ENCODE measurements around the gene KRTAP12-1. TPM values are rescaled to one million over a fixed set of nuclear protein-coding genes. Genes with fewer than 3 reads are reported as not detected.

KRTAP12-1 gene
- polyA plus RNA-seq, 3 donors: not detected

GRCh38 chr21:44714905-44715304 lies 32.9 kb upstream of the KRTAP12-1 start:
- 29% methylated on average over 3 of the region's 8 CpGs for WGBS (ENCODE audit: insufficient coverage)
- H3K9me3 Mint-ChIP-seq: peaks cover 0 to 13% (median 7%) of the 10 kb centered on the region in 7 donors
- Histone ChIP-seq H2AFZ (ENCODE audit: insufficient read depth, low read depth, low read length, poor library complexity, severe bottlenecking) (no peak overlapping the region), H3K4me1 (ENCODE audit: control insufficient read depth in 1 of 2, insufficient read depth in 2 of 2, low read length in 2 of 2) (no peaks in the 10 kb centered on the region), H3K27me3 (ENCODE audit: control insufficient read depth in 2 of 2, insufficient read depth in 2 of 2, low read length in 2 of 2) (peaks cover 51 to 89% of the 10 kb centered on the region in 2 donors), H3K9ac (ENCODE audit: insufficient read depth, low read length, poor library complexity, severe bottlenecking) (no peak overlapping the region), H3K9me3 (replicated peaks in 1 of 2; ENCODE audit: control insufficient read depth in 1 of 2, insufficient read depth in 1 of 2, low read length in 2 of 2) (peaks cover 0 to 31% of the 10 kb centered on the region in 2 donors), H3K79me2 (ENCODE audit: insufficient read depth, low read length) (no peaks in the 10 kb centered on the region), H3K36me3 (replicated peaks in 1 of 2; ENCODE audit: control insufficient read depth in 1 of 2, insufficient read depth in 2 of 2, low read length in 2 of 2) (no peaks in the 10 kb centered on the region), H4K20me1 (ENCODE audit: insufficient read depth, low read length) (no peaks in the 10 kb centered on the region), H3K27ac (ENCODE audit: low read depth in 1 of 2, low read length in 2 of 2) (no peak overlapping the region), H3K4me3 (replicated peaks in 1 of 3; ENCODE audit: low read depth in 2 of 3, low read length in 3 of 3) (no peak overlapping the region), H3K4me2 (replicated peaks; ENCODE audit: extremely low read depth, low read length, poor library complexity, severe bottlenecking) (no peak overlapping the region)
- DNase-seq: no peak
- TF ChIP-seq CTCF (IDR thresholded peaks at IDR 0.05): no peak
- peaks cover 75 to 87% (median 77%) of the 10 kb centered on the region in 3 donors for H3K27me3 Mint-ChIP-seq (ENCODE audit: low read depth in 3 of 3)
- H3K27ac Mint-ChIP-seq: peak overlapping the region in 1 of 7 donors; percentile 16
- peaks cover 2% of the 10 kb centered on the region in 2 donors for H3K36me3 Mint-ChIP-seq
- H3K4me1 Mint-ChIP-seq: no peaks in the 10 kb centered on the region
- H3K4me3 Mint-ChIP-seq: peak overlapping the region in 1 of 2 donors; percentile 28
- intact Hi-C loops (cut with micrococcal nuclease): no loop called here

DNA sequence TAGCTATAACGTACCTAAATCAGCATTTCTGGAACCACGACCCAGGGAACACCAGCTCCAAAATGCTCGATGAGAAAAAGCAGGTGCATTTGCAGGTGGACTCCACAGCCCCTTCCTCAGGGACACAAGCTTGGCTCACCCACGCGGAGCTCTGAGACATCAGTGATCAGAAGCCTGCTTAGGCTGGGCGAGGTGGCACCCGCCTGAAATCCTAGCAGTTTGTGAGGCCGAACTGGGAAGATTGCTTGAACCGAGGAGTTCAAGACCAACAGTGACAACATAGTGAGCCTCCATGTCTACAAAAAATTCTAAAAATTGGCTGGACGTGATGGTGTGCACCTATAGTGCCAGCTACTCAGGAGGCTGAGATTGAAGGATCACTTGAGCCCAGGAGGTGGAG lies 31.9 kb upstream of the KRTAP12-1 start:
- no peak overlapping the region for H3K27ac Mint-ChIP-seq
- no peak overlapping the region for H3K4me2 ChIP-seq (replicated peaks; ENCODE audit: extremely low read depth, low read length, poor library complexity, severe bottlenecking)
- peaks cover 61 to 90% of the 10 kb centered on the region in 2 donors for H3K27me3 ChIP-seq (ENCODE audit: control insufficient read depth in 2 of 2, insufficient read depth in 2 of 2, low read length in 2 of 2)
- H2AFZ ChIP-seq (ENCODE audit: insufficient read depth, low read depth, low read length, poor library complexity, severe bottlenecking): no peak overlapping the region
- H4K20me1 ChIP-seq (ENCODE audit: insufficient read depth, low read length): no peaks in the 10 kb centered on the region
- peaks cover 0 to 17% (median 7%) of the 10 kb centered on the region in 7 donors for H3K9me3 Mint-ChIP-seq
- no peak overlapping the region for H3K9ac ChIP-seq (ENCODE audit: insufficient read depth, low read length, poor library complexity, severe bottlenecking)
- 93% methylated on average over 10 of the region's 10 CpGs for WGBS (ENCODE audit: insufficient coverage)
- no peak for TF ChIP-seq CTCF (IDR thresholded peaks at IDR 0.05)
- peaks cover 76 to 88% (median 84%) of the 10 kb centered on the region in 3 donors for H3K27me3 Mint-ChIP-seq (ENCODE audit: low read depth in 3 of 3)
- peaks cover 0 to 37% of the 10 kb centered on the region in 2 donors for H3K9me3 ChIP-seq (replicated peaks in 1 of 2; ENCODE audit: control insufficient read depth in 1 of 2, insufficient read depth in 1 of 2, low read length in 2 of 2)
- H3K4me3 ChIP-seq (replicated peaks in 1 of 3; ENCODE audit: low read depth in 2 of 3, low read length in 3 of 3): no peak overlapping the region
- H3K4me1 ChIP-seq (ENCODE audit: control insufficient read depth in 1 of 2, insufficient read depth in 2 of 2, low read length in 2 of 2): no peaks in the 10 kb centered on the region
- peaks cover 2 to 4% of the 10 kb centered on the region in 2 donors for H3K36me3 Mint-ChIP-seq
- H3K36me3 ChIP-seq (replicated peaks in 1 of 2; ENCODE audit: control insufficient read depth in 1 of 2, insufficient read depth in 2 of 2, low read length in 2 of 2): no peaks in the 10 kb centered on the region
- no peak for DNase-seq
- intact Hi-C loops (cut with micrococcal nuclease): no loop called here
- peaks cover 1% of the 10 kb centered on the region for H3K4me1 Mint-ChIP-seq
- peak overlapping the region in 1 of 2 donors; percentile 30 for H3K4me3 Mint-ChIP-seq
- no peak overlapping the region for H3K27ac ChIP-seq (ENCODE audit: low read depth in 1 of 2, low read length in 2 of 2)
- no peaks in the 10 kb centered on the region for H3K79me2 ChIP-seq (ENCODE audit: insufficient read depth, low read length)

All from CD14-positive monocyte (primary cell).